Pulmonary artery endothelial cell (primary cell): ENCODE results near the gene OR13C4. TPM values are rescaled to one million over a fixed set of nuclear protein-coding genes. Genes with fewer than 3 reads are reported as not detected.

Experiments
- total RNA-seq: library from RNA; depleted of rRNA; stranded (reverse); fragments of >200 nt; gene quantifications from 2 replicates; pipeline ENCODE4 v1.2.3, GENCODE V29; 2014

Gene OR13C4
- total RNA-seq, 1 donor from 2014 or later = not detected

Other genes starting within 250 kb of the OR13C4 start
- not detected in 2 replicates for gene OR13F1, start 22.9 kb downstream of the OR13C4 start, total RNA-seq
- not detected in 2 replicates for gene OR13C3, start 9.6 kb upstream of the OR13C4 start, total RNA-seq
- gene OR13C8, start 42.0 kb upstream of the OR13C4 start, total RNA-seq = not detected in 2 replicates
- not detected in 2 replicates for gene OR13C5, start 72.2 kb upstream of the OR13C4 start, total RNA-seq
- gene OR13C2, start 78.4 kb upstream of the OR13C4 start, total RNA-seq = not detected in 2 replicates
- not detected in 2 replicates for gene OR13C9, start 91.0 kb upstream of the OR13C4 start, total RNA-seq
- not detected in 2 replicates for gene OR13D1, start 167.3 kb upstream of the OR13C4 start, total RNA-seq
- gene NIPSNAP3A, start 220.5 kb upstream of the OR13C4 start, total RNA-seq = 49.9 and 54.5 TPM in 2 replicates
- gene NIPSNAP3B, start 236.9 kb upstream of the OR13C4 start, total RNA-seq = 0.14 and 0.33 TPM in 2 replicates